GM06990 (cell line): ENCODE data around the gene PCDHGA6.
"Not testable (repeated sequence)": the region's sequence is repeated elsewhere in the genome, so short reads cannot be mapped to it uniquely, and the experiment has no call there.

ENCODE experiments used
- DNase-seq: peaks from one replicate; pipeline ENCODE4 v3.0.0-alpha.2; 2011; ENCODE audit not compliant: insufficient read length; ENCODE audit errors: extremely low read depth
- H3K27me3 ChIP-seq: replicated peaks from 2 replicates; pipeline ENCODE4 v1.6.0; 2011; ENCODE audit warnings: low read length; ENCODE audit not compliant: control insufficient read depth, insufficient read depth
- H3K36me3 ChIP-seq: 2 replicates; pipeline ENCODE4 v1.5.1; 2011; ENCODE audit warnings: low read length; ENCODE audit not compliant: control insufficient read depth, insufficient read depth
- H3K4me3 ChIP-seq: replicated peaks from 2 replicates; pipeline ENCODE4 v1.5.1; 2011; ENCODE audit warnings: low read depth, mild to moderate bottlenecking, control low read depth, low read length
- CTCF ChIP-seq: IDR thresholded peaks from 2 replicates; pipeline ENCODE4 v1.5.1; 2011; ENCODE audit warnings: low read length, control low read depth, mild to moderate bottlenecking, inconsistent platforms; ENCODE audit not compliant: insufficient read depth, poor library complexity, severe bottlenecking

The PCDHGA6 gene

GRCh38 chr5:141389153-141390042 is 15.7 kb downstream of the PCDHGA6 start:
- H3K27me3 ChIP-seq, result no peaks in the 10 kb centered on the region
- no peak overlapping the region for H3K4me3 ChIP-seq
- DNase-seq, result no peak
- H3K36me3 ChIP-seq, result no peaks in the 10 kb centered on the region
- TF ChIP-seq CTCF, result no peak

- TF ChIP-seq CTCF, result no peak
- H3K36me3 ChIP-seq, result no peaks in the 10 kb centered on the region
- no peaks in the 10 kb centered on the region for H3K27me3 ChIP-seq
- no peak for DNase-seq
- H3K4me3 ChIP-seq, result no peak within 1 kb of the TSS
These were observed 18.9 kb downstream of the PCDHGA6 start, which contains the start of gene PCDHGA8 for GRCh38 chr5:141392429-141393198. TSS of gene PCDHGA8 (plus strand) at chr5:141392633. CDS start at chr5:141392814, 181 bp downstream.

GRCh38 chr5:141393267-141393666 is 19.6 kb downstream of the PCDHGA6 start:
- Histone ChIP-seq H3K36me3 (no peaks in the 10 kb centered on the region), H3K4me3 (no peak overlapping the region), H3K27me3 (no peaks in the 10 kb centered on the region)
- DNase-seq, result no peak
- TF ChIP-seq CTCF, result no peak

DNA sequence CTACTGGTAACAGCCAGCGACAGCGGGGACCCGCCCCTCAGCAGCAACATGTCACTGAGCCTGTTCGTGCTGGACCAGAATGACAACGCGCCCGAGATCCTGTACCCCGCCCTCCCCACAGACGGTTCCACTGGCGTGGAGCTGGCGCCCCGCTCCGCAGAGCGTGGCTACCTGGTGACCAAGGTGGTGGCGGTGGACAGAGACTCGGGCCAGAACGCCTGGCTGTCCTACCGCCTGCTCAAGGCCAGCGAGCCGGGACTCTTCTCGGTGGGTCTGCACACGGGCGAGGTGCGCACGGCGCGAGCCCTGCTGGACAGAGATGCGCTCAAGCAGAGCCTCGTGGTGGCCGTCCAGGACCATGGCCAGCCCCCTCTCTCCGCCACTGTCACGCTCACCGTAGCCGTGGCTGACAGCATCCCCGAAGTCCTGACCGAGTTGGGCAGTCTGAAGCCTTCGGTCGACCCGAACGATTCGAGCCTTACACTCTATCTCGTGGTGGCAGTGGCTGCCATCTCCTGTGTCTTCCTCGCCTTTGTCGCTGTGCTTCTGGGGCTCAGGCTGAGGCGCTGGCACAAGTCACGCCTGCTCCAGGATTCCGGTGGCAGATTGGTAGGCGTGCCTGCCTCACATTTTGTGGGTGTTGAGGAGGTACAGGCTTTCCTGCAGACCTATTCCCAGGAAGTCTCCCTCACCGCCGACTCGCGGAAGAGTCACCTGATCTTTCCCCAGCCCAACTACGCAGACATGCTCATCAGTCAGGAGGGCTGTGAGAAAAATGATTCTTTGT is 20.9 kb downstream of the PCDHGA6 start:
- H3K4me3 ChIP-seq, H3K36me3 ChIP-seq, H3K27me3 ChIP-seq, DNase-seq: not testable (repeated sequence)

DNA sequence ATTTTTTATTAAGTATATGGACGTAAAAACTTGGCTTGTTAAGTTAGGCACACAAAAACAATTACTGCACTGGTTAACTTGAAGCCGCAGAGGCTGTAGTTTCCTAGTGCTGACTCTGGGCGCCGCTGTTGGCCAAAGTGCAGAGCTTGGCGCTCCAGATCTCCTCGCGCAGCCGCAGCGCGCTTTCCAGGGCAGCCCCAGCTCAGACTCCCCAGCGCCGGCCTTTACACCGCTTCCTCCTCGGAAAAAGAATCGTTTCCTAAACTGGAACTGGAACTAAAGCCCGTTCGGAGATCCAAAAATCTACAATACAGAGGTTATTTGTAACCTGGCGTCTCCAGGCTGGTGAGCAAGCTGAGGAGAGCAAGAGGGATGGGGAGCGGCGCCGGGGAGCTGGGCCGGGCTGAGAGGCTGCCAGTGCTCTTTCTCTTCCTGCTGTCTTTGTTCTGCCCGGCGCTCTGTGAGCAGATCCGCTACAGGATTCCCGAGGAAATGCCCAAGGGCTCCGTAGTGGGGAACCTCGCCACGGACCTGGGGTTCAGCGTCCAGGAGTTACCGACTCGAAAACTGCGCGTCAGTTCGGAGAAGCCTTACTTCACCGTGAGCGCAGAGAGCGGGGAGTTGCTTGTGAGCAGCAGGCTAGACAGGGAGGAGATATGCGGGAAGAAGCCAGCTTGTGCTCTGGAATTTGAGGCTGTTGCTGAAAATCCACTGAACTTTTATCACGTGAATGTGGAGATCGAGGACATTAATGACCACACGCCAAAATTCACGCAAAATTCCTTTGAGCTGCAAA is 24.3 kb downstream of the PCDHGA6 start, which contains the start of gene PCDHGB5:
Gene PCDHGB5, plus strand, starts transcription at position 192 of the 796 bp plus-strand sequence. Its CDS starts 181 bp downstream, at position 373.
- not testable (repeated sequence) for H3K4me3 ChIP-seq, H3K36me3 ChIP-seq, H3K27me3 ChIP-seq
- peak; percentile 37 for DNase-seq
- TF ChIP-seq CTCF, result peak; percentile 17
